DMS53 (cell line): ENCODE measurements around the gene SOX10.

Experiments
- DNase-seq: peaks from one replicate; lab custom pipeline; 2025; lab: John Stamatoyannopoulos, UW

SOX10 gene

DNA sequence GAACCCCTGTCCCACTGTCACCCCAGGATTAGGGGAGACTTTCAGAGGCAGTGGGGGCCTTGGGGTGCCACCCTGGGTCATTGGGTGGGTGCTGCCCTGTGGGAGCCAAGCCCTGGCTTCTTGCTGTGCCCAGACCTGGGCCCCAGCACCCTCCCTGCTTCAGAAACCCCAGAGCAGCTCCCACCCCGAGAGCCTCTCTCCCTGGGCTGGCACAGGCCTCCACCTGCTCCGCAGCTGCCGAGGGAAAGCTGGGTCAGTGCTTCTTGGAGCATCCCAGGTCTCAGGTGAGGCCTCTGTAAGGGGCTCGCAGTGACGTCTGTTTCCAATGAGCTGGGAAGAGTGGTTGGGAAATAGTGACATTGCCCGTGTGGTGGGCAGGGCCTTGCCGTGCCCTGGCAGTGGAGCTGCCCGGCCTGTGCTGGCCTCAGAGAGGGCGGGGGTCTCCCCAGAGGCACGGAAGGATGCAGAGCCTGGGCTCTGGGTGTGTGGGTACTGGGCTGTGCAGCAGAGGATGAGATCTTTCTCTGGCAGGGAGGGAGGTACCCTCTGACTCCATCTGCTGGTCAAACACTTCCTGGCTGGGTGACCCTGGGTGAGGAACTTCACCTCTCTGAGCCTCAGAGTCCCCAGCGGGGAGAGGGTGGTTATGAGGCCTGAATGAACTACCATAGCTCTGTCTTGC lies 53.9 kb downstream of the SOX10 start:
- DNase-seq, result peak; percentile 44

DNA sequence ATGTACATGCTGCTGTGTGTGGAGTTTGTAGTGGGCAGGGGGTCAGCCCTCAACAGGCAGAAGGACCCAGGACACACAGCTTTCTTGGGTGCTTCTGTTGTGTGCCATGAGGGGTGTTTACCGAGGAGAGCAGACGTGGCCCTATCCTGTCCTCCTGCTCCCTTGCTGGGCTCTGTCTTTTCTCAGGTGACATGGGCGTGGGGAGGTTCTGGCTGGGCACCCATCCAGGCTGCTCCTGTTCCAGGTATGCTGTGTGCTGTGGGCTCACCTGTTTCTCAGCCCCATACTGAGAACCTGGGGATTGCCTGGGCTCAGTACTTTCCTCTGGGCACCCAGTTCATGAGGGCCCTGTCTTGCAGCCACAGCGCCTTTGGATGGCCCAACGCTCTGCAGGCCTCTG lies 55.0 kb downstream of the SOX10 start:
- no peak for DNase-seq

DNA sequence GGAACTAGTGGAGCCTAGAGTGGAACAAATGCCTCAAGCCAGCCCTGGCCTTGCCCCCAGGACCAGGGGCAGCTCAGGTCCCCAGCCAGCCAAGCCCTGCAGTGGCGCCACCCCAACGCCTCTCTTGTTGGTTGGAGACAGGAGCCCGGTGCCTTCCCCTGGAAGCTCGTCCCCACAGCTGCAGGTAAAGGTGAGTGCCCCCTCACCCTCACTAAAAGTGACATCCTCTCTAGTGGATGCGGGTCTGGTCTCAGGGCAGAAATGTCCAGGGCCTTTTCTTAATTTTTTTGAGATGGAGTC lies 56.8 kb downstream of the SOX10 start:
- no peak for DNase-seq

DNA sequence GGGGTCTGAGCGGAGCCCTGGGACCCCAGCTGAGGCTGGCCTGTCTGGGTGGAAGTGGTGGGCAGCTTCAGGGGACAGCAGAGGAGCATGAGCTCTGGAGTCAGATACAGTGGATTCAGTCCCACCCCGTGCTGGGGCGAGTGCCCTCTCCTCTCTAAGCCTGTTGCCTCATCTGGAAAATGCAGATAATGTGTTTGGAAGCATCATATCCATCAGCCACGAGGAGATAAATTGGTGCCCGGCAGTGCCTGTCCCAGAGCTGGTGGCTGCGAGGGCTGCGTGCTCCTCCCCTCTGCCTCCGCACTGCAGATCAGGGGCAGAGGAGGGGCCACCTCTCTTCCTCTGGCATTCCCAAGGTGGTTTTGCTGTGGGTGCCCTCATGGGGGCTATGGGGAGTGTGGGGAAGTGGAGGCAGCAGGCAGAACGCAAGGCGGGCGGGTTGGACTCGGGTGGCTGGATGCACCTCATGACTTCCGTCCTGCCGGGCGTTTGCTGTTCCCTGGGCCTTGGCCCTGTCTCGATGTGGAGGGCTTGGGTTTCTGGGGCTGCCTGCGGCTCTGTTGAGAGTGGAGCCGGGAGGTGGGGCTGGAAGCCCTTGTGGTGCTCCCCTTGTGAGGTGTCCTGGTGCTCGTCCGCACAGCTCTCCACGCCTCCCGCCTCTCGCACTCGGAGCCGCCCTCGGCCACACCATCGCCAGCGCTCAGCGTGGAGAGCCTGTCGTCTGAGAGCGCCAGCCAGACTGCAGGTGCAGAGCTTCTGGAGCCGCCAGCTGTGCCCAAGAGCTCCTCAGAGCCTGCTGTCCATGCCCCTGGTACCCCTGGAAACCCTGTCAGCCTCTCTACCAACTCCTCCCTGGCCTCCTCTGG lies 57.4 kb downstream of the SOX10 start:
- DNase-seq, result no peak

DNA sequence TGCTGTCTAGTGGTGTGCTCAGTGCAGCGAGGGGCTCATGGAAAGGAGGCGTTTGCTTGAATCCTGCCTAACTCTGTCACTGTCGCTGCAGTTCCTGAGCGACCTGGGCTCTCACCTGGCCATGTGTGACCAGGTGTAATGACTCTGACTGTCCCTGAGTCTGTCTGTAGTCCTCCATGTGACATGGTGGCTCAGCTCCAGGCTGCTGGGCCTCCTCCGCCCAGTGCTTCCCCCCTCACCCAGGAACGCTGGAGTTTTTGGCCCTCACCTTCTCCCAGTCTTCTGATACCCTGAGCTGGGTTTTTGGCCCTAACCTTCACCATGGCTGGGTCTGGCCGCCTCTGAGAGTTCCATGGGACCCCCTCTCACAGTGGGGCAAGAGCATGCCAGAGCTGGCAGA lies 58.0 kb downstream of the SOX10 start:
- DNase-seq, result no peak

DNA sequence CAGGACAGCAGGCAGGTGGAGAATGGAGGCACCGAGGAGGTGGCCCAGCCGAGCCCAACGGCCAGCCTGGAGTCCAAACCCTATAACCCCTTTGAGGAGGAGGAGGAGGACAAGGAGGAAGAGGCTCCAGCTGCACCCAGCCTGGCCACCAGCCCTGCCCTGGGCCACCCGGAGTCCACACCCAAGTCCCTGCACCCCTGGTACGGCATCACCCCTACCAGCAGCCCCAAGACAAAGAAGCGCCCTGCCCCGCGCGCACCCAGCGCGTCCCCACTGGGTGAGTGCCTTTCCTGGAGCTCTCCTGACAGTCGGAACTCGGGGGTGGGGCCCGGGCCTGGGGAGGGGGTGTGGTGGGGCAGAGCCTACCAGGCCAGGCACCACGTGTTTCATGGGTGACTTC lies 58.6 kb downstream of the SOX10 start:
- DNase-seq, result no peak

DNA sequence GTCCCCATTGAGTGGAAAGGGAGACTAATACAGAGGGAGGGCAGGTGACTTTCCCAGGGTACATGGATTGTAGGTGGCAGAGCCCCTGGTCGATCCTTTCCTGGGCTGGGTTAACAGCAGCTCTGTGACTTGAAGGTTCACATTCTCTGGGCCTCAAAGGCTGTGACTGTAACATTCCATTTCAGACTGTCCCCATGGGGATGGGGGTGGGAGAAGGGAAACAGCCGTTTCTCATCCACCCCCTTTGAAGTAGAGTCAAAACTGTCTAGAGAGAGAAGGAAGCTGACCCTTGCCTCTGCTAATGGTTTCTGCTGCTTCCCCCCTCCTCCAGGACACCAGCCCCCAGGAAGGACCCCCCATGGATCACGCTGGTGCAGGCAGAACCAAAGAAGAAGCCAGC lies 59.0 kb downstream of the SOX10 start:
- no peak for DNase-seq

DNA sequence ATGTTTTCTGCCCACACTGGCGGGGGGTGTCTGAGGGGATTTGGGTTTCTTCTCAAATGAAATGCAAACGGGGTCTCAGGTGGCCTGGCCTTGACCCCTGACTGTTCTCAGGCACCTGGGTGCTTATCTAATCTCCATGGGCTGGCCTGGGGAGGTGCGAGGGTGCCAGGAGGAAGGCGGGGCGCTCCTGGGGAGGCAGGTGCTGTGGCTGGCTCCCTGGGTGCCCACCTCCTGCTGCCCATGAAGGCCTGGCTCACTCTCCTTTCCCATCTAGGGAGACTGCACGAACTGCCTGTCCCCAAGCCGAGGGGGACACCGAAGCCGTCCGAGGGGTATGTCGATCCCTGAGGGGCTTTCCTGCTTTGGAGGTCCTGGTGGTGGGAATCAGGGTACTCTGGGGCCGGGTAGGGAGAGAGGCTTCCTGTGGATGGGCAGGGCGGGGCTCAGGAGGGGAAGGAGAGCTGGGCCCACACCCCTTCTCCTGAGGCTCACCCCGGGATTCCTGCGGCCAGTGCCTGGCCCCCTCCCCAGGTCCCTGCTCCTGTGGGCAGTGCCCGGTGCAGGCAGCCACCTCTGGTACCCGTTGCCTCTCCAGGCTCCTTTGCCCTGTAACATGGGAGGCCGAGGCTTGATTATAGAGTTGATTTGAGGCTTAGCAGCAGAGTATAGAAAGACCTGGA lies 59.8 kb downstream of the SOX10 start:
- no peak for DNase-seq

DNA sequence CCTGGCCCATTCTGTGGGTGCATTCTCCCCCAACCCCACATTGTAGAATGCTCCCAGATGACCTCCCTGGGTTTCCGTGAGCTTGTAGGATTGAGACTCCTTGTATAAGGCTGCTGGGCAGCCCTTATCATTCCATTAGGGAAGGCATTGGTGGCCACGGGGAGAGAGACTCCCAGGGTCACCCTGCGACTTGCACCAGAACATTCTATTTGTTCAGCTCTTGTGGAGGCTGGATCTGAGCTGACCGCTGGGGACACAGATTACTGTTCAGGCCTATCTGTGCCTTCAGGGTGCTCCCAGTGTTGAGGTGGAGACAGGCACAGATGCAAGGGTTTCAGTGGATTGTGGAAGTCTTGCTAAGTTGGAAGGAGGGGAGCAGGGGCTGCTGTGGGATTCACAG lies 60.4 kb downstream of the SOX10 start:
- no peak for DNase-seq
